Stimulated activated CD4-positive, alpha-beta T cell treated with anti-CD3 and anti-CD28 coated beads, TNF-alpha, amount 100 ng/mL, for 4 hours (primary cell): ENCODE measurements around the gene RCN2.
"Not testable (repeated sequence)": the region's sequence is repeated elsewhere in the genome, so short reads cannot be mapped to it uniquely, and the experiment has no call there.

Experiments
- DNase-seq, 3 experiments: peaks; one replicate each; pipeline ENCODE4 v3.0.0-alpha.2; 2020; ENCODE audit warnings: low read depth in 3 of 3

The RCN2 gene

GRCh38 chr15:76931397-76932134 is at the start of gene RCN2:
Gene RCN2, plus strand, starts transcription at chr15:76931749. Its CDS starts 93 bp downstream, at chr15:76931842.
- DNase-seq = peak; percentile 78 to 80 (median 79)

- DNase-seq = no peak
Observed at GRCh38 chr15:76885212-76885611, 46.3 kb upstream of the RCN2 start.

- DNase-seq = not testable (repeated sequence)
Observed at GRCh38 chr15:76887280-76888141, 44.0 kb upstream of the RCN2 start.

GRCh38 chr15:76892836-76893235 is 38.7 kb upstream of the RCN2 start:
- DNase-seq = not testable (repeated sequence)

- DNase-seq = no peak
Observed at GRCh38 chr15:76894174-76894573, 37.4 kb upstream of the RCN2 start.

GRCh38 chr15:76898102-76898501 is 33.4 kb upstream of the RCN2 start:
- DNase-seq = no peak

- DNase-seq = not testable (repeated sequence)
Observed at GRCh38 chr15:76899176-76899930, 32.2 kb upstream of the RCN2 start.

- DNase-seq = not testable (repeated sequence)
Observed at GRCh38 chr15:76899931-76900310, 31.6 kb upstream of the RCN2 start.

GRCh38 chr15:76901965-76902364 is 29.6 kb upstream of the RCN2 start:
- no peak for DNase-seq

- DNase-seq = no peak
Observed at GRCh38 chr15:76903251-76903681, 28.3 kb upstream of the RCN2 start.

GRCh38 chr15:76904461-76905012 is 27.0 kb upstream of the RCN2 start:
- DNase-seq = peak in 2 of 3 experiments; percentile 2 to 11

GRCh38 chr15:76905013-76905839 is 26.3 kb upstream of the RCN2 start, which contains the start of gene SCAPER:
Gene SCAPER, minus strand, starts transcription at chr15:76905340. Its CDS starts 21,523 bp downstream, at chr15:76883817.
- DNase-seq = peak; percentile 85 to 92 (median 86)

- no peak for DNase-seq
Observed at GRCh38 chr15:76905855-76906254, 25.7 kb upstream of the RCN2 start.

GRCh38 chr15:76912430-76912829 is 19.1 kb upstream of the RCN2 start:
- no peak for DNase-seq

GRCh38 chr15:76913737-76914136 is 17.8 kb upstream of the RCN2 start:
- DNase-seq = no peak

GRCh38 chr15:76916369-76916768 is 15.2 kb upstream of the RCN2 start:
- DNase-seq = no peak

GRCh38 chr15:76928201-76928600 is 3.3 kb upstream of the RCN2 start:
- DNase-seq = no peak

- DNase-seq = no peak
Observed at GRCh38 chr15:76929011-76929760, 2.4 kb upstream of the RCN2 start.

- DNase-seq = no peak
Observed at GRCh38 chr15:76930831-76931396, 635 bp upstream of the RCN2 start.
